ENCODE results near the gene SULT1C3.

The SULT1C3 gene

DNA sequence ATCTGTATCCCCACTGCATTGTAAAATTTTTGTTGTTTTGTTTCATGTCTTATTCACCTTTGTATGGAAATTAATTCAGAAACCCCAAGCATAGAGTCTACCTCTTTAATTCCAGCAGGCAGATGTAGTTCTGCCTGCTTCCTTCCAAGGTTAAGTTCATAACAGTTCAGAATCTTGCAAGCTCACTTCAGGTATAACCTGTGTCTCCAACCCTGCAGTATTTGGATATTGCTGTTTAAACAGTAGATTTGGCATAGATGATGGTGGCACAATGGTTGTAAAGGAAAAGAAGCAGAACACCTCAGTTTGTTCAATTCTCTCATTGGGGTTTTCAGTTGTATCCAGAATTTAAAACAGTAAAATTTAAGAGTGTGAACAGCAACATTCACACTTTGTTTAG is 70.1 kb downstream of the SULT1C3 start:
- no peak for DNase-seq

Measured in NCI-H226 (cell line).